IPS-11a (cell line): ENCODE measurements around the gene MSH4.
"Not testable (repeated sequence)": the region's sequence is repeated elsewhere in the genome, so short reads cannot be mapped to it uniquely, and the experiment has no call there.

Source experiments
- H3K4me3 ChIP-seq: one replicate; pipeline ENCODE4 v1.5.1; 2013; ENCODE audit warnings: low read depth, low read length, control low read depth

MSH4 gene

GRCh38 chr1:75922698-75923097 is 126.0 kb downstream of the MSH4 start:
- no peak overlapping the region for H3K4me3 ChIP-seq

- H3K4me3 ChIP-seq, result no peak within 1 kb of the TSS
Measured at GRCh38 chr1:75932304-75932703, 135.6 kb downstream of the MSH4 start, which contains the start of gene ASB17. TSS of gene ASB17 (minus strand) at chr1:75932404. CDS start at chr1:75932291, 113 bp downstream.

- H3K4me3 ChIP-seq, result no peak overlapping the region
Measured at GRCh38 chr1:75937034-75937433, 140.4 kb downstream of the MSH4 start.

- H3K4me3 ChIP-seq, result not testable (repeated sequence)
Measured at GRCh38 chr1:75943037-75943436, 146.4 kb downstream of the MSH4 start.

- no peak overlapping the region for H3K4me3 ChIP-seq
Measured at GRCh38 chr1:75950176-75950575, 153.5 kb downstream of the MSH4 start.

- H3K4me3 ChIP-seq, result no peak overlapping the region
Measured at GRCh38 chr1:75952016-75952415, 155.3 kb downstream of the MSH4 start.

- H3K4me3 ChIP-seq, result no peak overlapping the region
Measured at GRCh38 chr1:75953461-75953860, 156.8 kb downstream of the MSH4 start.

GRCh38 chr1:75954586-75954985 is 157.9 kb downstream of the MSH4 start:
- no peak overlapping the region for H3K4me3 ChIP-seq
